NCI-H510A (cell line): Measurements from ENCODE around the gene PTPN6.

ENCODE experiments used
- DNase-seq: peaks from one replicate; lab custom pipeline; 2025; lab: John Stamatoyannopoulos, UW

The PTPN6 gene

GRCh38 chr12:7009512-7009911 lies 58.4 kb downstream of the PTPN6 start:
- no peak for DNase-seq
